ENCODE measurements around the gene SLC41A3. TPM values are rescaled to one million over a fixed set of nuclear protein-coding genes. Genes with fewer than 3 reads are reported as not detected.

Gene SLC41A3
- total and polyA plus RNA-seq, 2 donors (not counting 1 experiment from before 2014, with no cell fraction given): 49.4 to 52.8 TPM

DNA sequence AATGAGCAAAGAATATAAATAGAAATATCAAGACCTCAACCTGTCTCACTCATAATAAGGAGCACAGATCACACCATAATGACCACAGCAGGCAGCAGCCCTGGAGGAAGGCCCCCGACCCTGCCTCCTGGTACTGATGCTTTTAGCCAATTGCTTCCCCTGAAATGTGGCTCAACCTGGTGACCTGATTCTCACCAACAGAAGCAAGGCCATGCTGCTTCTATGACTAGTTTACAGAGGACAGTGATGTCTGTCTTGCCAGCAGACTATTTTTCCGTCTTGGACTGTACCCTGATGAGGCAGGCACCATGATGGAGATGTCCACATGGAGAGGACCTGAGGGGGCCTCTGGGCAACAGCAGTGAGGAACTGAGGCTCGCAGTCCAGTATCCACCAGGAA lies 18.0 kb downstream of the SLC41A3 start:
- no peak overlapping the region for H2AFZ ChIP-seq (ENCODE audit: low read length)
- H3K36me3 ChIP-seq (ENCODE audit: control insufficient read depth, insufficient read depth, low read length): no peaks in the 10 kb centered on the region
- no peaks in the 10 kb centered on the region for H3K9me3 ChIP-seq (ENCODE audit: control insufficient read depth, insufficient read depth, low read depth, low read length)
- no peak overlapping the region for H3K27ac ChIP-seq (ENCODE audit: insufficient read depth, low read length)
- no peaks in the 10 kb centered on the region for H3K79me2 ChIP-seq (ENCODE audit: control insufficient read depth, insufficient read depth, low read length)
- no peak overlapping the region for H3K9ac ChIP-seq (ENCODE audit: insufficient read depth, low read length)
- H3K4me2 ChIP-seq (ENCODE audit: extremely low read depth, insufficient read depth, low read length): no peak overlapping the region
- no peaks in the 10 kb centered on the region for H3K4me1 ChIP-seq (ENCODE audit: control insufficient read depth, extremely low read depth, insufficient read depth, low read length)
- TF ChIP-seq CTCF (conservative IDR thresholded peaks at IDR 0.05 in 1 of 2, IDR thresholded peaks at IDR 0.05 in 1 of 2; ENCODE audit: low read depth in 1 of 2, low read length in 2 of 2) (no peak), EZH2 (IDR thresholded peaks at IDR 0.05; ENCODE audit: low read length, missing control alignments) (no peak)
- no peaks in the 10 kb centered on the region for H3K27me3 ChIP-seq (ENCODE audit: control insufficient read depth, insufficient read depth, low read length)
- H3K4me3 ChIP-seq (replicated peaks in 1 of 4; ENCODE audit: control extremely low read depth in 1 of 4, insufficient read depth in 1 of 4, low read depth in 3 of 4, low read length in 4 of 4): no peak overlapping the region
- no peaks in the 10 kb centered on the region for H4K20me1 ChIP-seq (ENCODE audit: control insufficient read depth, extremely low read depth, insufficient read depth, low read length)
- DNase-seq (ENCODE audit: low read depth in 2 of 2): no peak

- Histone ChIP-seq H3K4me3 (replicated peaks in 1 of 4; ENCODE audit: control extremely low read depth in 1 of 4, insufficient read depth in 1 of 4, low read depth in 3 of 4, low read length in 4 of 4) (no peak overlapping the region), H3K79me2 (ENCODE audit: control insufficient read depth, insufficient read depth, low read length) (no peaks in the 10 kb centered on the region), H3K4me2 (ENCODE audit: extremely low read depth, insufficient read depth, low read length) (no peak overlapping the region), H3K27ac (ENCODE audit: insufficient read depth, low read length) (no peak overlapping the region), H3K36me3 (ENCODE audit: control insufficient read depth, insufficient read depth, low read length) (no peaks in the 10 kb centered on the region), H4K20me1 (ENCODE audit: control insufficient read depth, extremely low read depth, insufficient read depth, low read length) (no peaks in the 10 kb centered on the region), H3K9me3 (ENCODE audit: control insufficient read depth, insufficient read depth, low read depth, low read length) (no peaks in the 10 kb centered on the region), H3K27me3 (ENCODE audit: control insufficient read depth, insufficient read depth, low read length) (no peaks in the 10 kb centered on the region), H3K9ac (ENCODE audit: insufficient read depth, low read length) (no peak overlapping the region), H2AFZ (ENCODE audit: low read length) (no peak overlapping the region), H3K4me1 (ENCODE audit: control insufficient read depth, extremely low read depth, insufficient read depth, low read length) (no peaks in the 10 kb centered on the region)
- TF ChIP-seq CTCF (conservative IDR thresholded peaks at IDR 0.05 in 1 of 2, IDR thresholded peaks at IDR 0.05 in 1 of 2; ENCODE audit: low read depth in 1 of 2, low read length in 2 of 2): no peak
- no peak for TF ChIP-seq EZH2 (IDR thresholded peaks at IDR 0.05; ENCODE audit: low read length, missing control alignments)
- DNase-seq (ENCODE audit: low read depth in 2 of 2): no peak
Measured at GRCh38 chr3:126064627-126065258, 19.2 kb downstream of the SLC41A3 start.

DNA sequence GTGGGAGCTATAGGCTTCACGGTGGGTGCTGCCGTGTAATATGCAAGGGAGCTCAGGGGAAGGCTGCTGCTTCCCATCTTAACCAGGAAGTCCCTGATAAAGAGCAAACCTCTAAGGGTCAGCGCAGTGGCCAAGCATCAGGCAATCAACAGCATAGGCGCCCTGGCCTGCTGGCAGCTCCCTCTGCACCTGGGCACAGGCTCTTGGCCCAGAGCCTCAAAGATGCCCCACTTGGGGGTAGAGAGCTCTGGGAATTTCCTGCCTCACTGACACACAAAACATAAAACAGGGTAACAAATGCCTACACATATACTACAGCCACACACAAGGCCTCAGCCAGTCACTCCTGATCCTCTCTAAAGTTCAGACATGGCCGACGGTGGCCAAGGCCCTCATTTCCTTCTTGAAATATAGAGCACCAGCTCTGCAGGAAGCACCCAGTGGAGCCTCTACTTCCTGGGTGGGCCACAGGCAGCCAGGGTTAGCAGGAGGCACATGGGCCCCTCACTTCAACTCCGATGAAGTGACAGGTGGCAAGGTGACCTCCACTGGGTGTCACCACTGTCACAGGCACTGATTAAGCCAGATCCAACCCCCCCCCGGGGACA lies 20.5 kb downstream of the SLC41A3 start:
- Histone ChIP-seq H3K4me1 (ENCODE audit: control insufficient read depth, extremely low read depth, insufficient read depth, low read length) (no peaks in the 10 kb centered on the region), H3K27ac (ENCODE audit: insufficient read depth, low read length) (no peak overlapping the region), H3K9ac (ENCODE audit: insufficient read depth, low read length) (no peak overlapping the region), H3K79me2 (ENCODE audit: control insufficient read depth, insufficient read depth, low read length) (no peaks in the 10 kb centered on the region), H2AFZ (ENCODE audit: low read length) (no peak overlapping the region), H3K36me3 (ENCODE audit: control insufficient read depth, insufficient read depth, low read length) (no peaks in the 10 kb centered on the region), H3K4me2 (ENCODE audit: extremely low read depth, insufficient read depth, low read length) (no peak overlapping the region), H3K4me3 (replicated peaks in 1 of 4; ENCODE audit: control extremely low read depth in 1 of 4, insufficient read depth in 1 of 4, low read depth in 3 of 4, low read length in 4 of 4) (no peak overlapping the region), H4K20me1 (ENCODE audit: control insufficient read depth, extremely low read depth, insufficient read depth, low read length) (no peaks in the 10 kb centered on the region), H3K9me3 (ENCODE audit: control insufficient read depth, insufficient read depth, low read depth, low read length) (no peaks in the 10 kb centered on the region), H3K27me3 (ENCODE audit: control insufficient read depth, insufficient read depth, low read length) (no peaks in the 10 kb centered on the region)
- DNase-seq (ENCODE audit: low read depth in 2 of 2): no peak
- no peak for TF ChIP-seq EZH2 (IDR thresholded peaks at IDR 0.05; ENCODE audit: low read length, missing control alignments)
- no peak for TF ChIP-seq CTCF (conservative IDR thresholded peaks at IDR 0.05 in 1 of 2, IDR thresholded peaks at IDR 0.05 in 1 of 2; ENCODE audit: low read depth in 1 of 2, low read length in 2 of 2)
